Kidney (tissue), 14 donors: Measurements from ENCODE around the gene INSIG2. TPM values are rescaled to one million over a fixed set of nuclear protein-coding genes. Genes with fewer than 3 reads are reported as not detected.

Source experiments
- DNase-seq, 5 donors: peaks; one replicate each; pipeline ENCODE4 v3.0.0-alpha.2; 2013 to 2020
- FAIRE-seq: peaks from 2 replicates; lab custom pipeline; 2012; peaks lifted over from hg19 to GRCh38; lab: Jason Lieb, UNC
- H3K27ac ChIP-seq, 2 donors: one replicate each; pipeline ENCODE4 v1.7.0; 2013; ENCODE audit warnings: low read depth in 2 of 2, low read length in 2 of 2, inconsistent platforms in 1 of 2
- H3K27me3 ChIP-seq: one replicate; pipeline ENCODE4 v1.7.1; 2013; ENCODE audit warnings: low read length, inconsistent platforms; ENCODE audit not compliant: control insufficient read depth, insufficient read depth
- H3K36me3 ChIP-seq, 3 donors: one replicate each; pipeline versions ENCODE4 v1.7.0 to v1.7.1; 2013; ENCODE audit warnings: low read length in 3 of 3, control low read depth in 1 of 3, inconsistent platforms in 1 of 3; ENCODE audit not compliant: insufficient read depth in 3 of 3, control insufficient read depth in 2 of 3
- H3K4me1 ChIP-seq, 3 donors: one replicate each; pipeline versions ENCODE4 v1.7.0 to v1.7.1; 2013; ENCODE audit warnings: low read length in 3 of 3, inconsistent platforms in 1 of 3, low read depth in 1 of 3; ENCODE audit not compliant: control insufficient read depth in 2 of 3, insufficient read depth in 2 of 3
- H3K4me3 ChIP-seq, 3 donors: one replicate each; pipeline versions ENCODE4 v1.7.0 to v1.8.1; 2013; ENCODE audit warnings: low read length in 3 of 3, control low read depth in 1 of 3, inconsistent platforms in 1 of 3
- H3K9ac ChIP-seq, 3 donors: one replicate each; pipeline versions ENCODE4 v1.7.0 to v1.7.1; 2013; ENCODE audit warnings: low read length in 3 of 3, control low read depth in 1 of 3, inconsistent platforms in 1 of 3
- H3K9me3 ChIP-seq, 3 donors: one replicate each; pipeline versions ENCODE4 v1.7.0 to v1.7.1; 2013; ENCODE audit warnings: low read length in 3 of 3, control low read depth in 1 of 3, inconsistent platforms in 1 of 3; ENCODE audit not compliant: control insufficient read depth in 2 of 3, insufficient read depth in 1 of 3
- intact Hi-C: fragments of 100-400 bp; cut with DNase I; formaldehyde crosslinking; loops from one replicate; pipeline ENCODE4 v1.11.1; 2022
- polyA plus RNA-seq: library from polyadenylated mRNA; stranded (reverse); fragments of 350-450 nt; fragmentation: Illumina TruSeq; extraction: RNeasy Lipid Tissue Mini Kit (QIAGEN cat#74804); gene quantifications from one replicate; pipeline ENCODE4 v1.2.3, GENCODE V29; 2014; ENCODE audit warnings: low read depth, low replicate concordance; ENCODE audit not compliant: insufficient read depth
- total RNA-seq: library from RNA; stranded (reverse); fragmentation: NEBNext Ultra II Directional; extraction: Animal tissue kit (Norgen Biotek cat#: 25700); gene quantifications from one replicate; pipeline ENCODE4 v1.2.1, GENCODE V29; 2021
- TF ChIP-seq, protein P1 (sequence below): IDR thresholded peaks from 3 replicates; pipeline ENCODE4 v1.5.1; 2012; ENCODE audit warnings: mild to moderate bottlenecking, moderate library complexity, borderline replicate concordance; ENCODE audit not compliant: insufficient read depth; ENCODE audit errors: extremely low read depth
- donor health status: control.
- donor health status: control.
- donor health status: control.
- donor health status: control.
- donor health status: control.
- donor health status: DM: yes; HTN: yes; CAD: no.
- donor health status: Normal renal cell carcinoma (clear cell type).

INSIG2 gene
- total and polyA plus RNA-seq, 2 donors from 2014 or later, result 18.4 to 29.0 TPM

- peaks cover 3% of the 10 kb centered on the region for H3K27me3 ChIP-seq
- intact Hi-C loops, result no loop called here
- no peak overlapping the region for H3K4me3 ChIP-seq
- FAIRE-seq (no peak), DNase-seq (no peak)
- no peaks in the 10 kb centered on the region for H3K36me3 ChIP-seq
- no peak overlapping the region for H3K27ac ChIP-seq
- H3K9ac ChIP-seq, result no peak overlapping the region
- no peaks in the 10 kb centered on the region for H3K4me1 ChIP-seq
- H3K9me3 ChIP-seq, result no peaks in the 10 kb centered on the region
- TF ChIP-seq, protein P1, sequence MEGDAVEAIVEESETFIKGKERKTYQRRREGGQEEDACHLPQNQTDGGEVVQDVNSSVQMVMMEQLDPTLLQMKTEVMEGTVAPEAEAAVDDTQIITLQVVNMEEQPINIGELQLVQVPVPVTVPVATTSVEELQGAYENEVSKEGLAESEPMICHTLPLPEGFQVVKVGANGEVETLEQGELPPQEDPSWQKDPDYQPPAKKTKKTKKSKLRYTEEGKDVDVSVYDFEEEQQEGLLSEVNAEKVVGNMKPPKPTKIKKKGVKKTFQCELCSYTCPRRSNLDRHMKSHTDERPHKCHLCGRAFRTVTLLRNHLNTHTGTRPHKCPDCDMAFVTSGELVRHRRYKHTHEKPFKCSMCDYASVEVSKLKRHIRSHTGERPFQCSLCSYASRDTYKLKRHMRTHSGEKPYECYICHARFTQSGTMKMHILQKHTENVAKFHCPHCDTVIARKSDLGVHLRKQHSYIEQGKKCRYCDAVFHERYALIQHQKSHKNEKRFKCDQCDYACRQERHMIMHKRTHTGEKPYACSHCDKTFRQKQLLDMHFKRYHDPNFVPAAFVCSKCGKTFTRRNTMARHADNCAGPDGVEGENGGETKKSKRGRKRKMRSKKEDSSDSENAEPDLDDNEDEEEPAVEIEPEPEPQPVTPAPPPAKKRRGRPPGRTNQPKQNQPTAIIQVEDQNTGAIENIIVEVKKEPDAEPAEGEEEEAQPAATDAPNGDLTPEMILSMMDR, result no peak
These were observed 44.1 kb upstream of the INSIG2 start for GRCh38 chr2:118044103-118044716.

GRCh38 chr2:118044854-118045253 lies 43.4 kb upstream of the INSIG2 start:
- no peak for FAIRE-seq
- DNase-seq, result no peak
- Histone ChIP-seq H3K9ac (no peak overlapping the region), H3K27ac (no peak overlapping the region), H3K36me3 (no peaks in the 10 kb centered on the region), H3K9me3 (no peaks in the 10 kb centered on the region), H3K4me3 (no peak overlapping the region), H3K27me3 (peaks cover 3% of the 10 kb centered on the region), H3K4me1 (no peaks in the 10 kb centered on the region)
- intact Hi-C loops, result no loop called here
- TF ChIP-seq, protein P1, result no peak

DNA sequence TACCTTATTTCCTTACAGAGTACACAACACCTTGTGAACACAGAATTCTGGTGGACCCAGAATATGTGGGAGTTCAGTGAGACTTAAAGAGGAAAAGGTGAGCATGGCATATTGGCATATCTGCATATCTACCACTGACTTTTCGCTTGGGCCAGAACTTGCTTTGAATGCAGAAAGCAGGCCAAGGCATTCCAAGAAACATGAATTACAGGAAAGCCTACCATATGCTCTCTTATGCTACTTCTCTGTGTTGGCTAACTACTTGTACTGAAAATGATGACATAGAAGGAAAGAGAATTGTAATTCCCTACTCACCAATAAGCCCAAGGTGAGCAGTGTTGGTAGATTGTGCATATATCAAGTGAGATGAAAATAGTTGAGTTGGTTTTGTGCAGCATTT lies 43.0 kb upstream of the INSIG2 start:
- DNase-seq, result no peak
- TF ChIP-seq, protein P1, result no peak
- Histone ChIP-seq H3K27ac (no peak overlapping the region), H3K36me3 (no peaks in the 10 kb centered on the region), H3K9ac (no peak overlapping the region), H3K4me3 (no peak overlapping the region), H3K9me3 (no peaks in the 10 kb centered on the region), H3K27me3 (peaks cover 3% of the 10 kb centered on the region), H3K4me1 (no peaks in the 10 kb centered on the region)
- intact Hi-C loops, result no loop called here
- no peak for FAIRE-seq
